GM18520 (cell line): ENCODE results near the gene TRAF1.
A peak's percentile ranks its signal among the peaks of the same experiment; 100 is the strongest.

ENCODE experiments used
- ATAC-seq: cut with Tn5 transposase; IDR thresholded peaks from one replicate; pipeline ENCODE4 v1.9.1; 2021; ENCODE audit not compliant: unreplicated experiment

Gene TRAF1

DNA sequence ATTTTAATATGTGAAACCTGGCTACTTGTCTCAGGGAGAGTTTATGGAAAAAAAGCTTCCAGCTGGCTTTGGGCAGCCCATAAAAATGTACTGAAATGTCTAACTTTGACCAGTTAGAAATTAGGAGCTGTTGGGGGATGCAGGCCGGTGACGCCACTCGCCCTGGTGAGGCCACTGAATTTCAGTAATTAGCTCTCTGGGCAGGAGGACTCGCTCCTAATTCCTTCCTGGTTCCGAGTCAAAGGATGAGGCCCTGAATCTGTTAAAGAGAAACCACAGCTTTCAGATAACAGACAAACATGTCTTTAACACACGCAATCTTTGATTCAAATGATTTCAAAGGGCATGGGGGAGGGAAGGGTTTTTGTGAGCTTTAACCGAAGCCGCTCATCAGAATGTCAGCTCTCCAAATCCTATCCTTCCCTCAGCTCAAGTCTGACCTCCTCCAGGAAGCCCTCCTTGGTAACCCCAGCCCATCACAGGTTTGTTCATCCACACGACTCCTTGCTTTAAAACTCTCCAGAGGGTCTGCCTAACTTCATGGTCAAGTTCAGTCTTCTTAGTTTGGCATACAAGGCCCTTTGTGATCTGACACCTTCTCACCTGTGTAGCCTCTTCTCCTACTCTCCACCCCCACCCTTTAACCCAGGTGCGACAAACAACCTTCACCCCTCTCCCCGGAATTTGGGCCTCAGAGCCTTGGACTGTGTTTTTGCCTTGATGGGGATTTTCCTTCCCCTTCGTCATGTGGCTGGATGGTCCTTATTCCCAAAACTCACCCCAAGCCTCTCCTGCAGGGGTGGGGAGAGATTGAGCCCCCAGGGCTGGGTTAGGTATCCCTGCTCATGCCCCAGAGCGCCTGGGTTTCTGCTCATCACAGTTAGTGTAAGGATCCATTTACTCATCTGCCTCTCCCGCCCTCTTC is 36.0 kb downstream of the TRAF1 start:
- no peak for ATAC-seq

DNA sequence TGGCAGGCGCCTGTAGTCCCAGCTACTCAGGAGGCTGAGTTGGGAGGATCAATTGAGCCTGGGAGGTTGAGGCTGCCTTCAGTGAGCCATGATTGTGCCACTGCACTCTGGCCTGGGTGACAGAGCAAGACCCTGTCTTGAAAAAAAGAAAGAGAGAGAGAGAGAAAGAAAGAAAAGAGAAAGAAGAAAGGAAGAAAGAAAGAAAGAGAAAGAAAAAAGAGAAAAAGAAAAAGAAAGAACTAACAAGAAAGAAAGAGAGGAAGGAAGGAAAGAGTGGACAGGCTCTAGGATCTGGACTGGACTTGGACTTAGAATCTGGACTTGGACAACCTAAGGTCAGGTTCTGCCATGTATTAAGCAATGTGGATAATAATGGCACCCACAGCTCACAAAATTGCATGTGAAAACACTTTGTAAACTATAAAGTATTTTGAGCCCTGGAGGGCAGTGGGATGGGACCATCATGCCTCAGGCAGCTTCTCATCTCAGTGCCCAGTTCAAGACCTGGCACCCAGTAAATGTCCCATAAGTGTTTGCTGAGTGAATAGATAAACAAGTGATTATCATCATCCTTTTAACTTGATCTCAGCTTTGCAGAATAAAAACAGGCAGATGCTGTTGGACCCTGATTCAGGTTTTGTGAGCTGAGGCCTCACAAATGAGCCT is 36.9 kb downstream of the TRAF1 start:
- ATAC-seq, result no peak

DNA sequence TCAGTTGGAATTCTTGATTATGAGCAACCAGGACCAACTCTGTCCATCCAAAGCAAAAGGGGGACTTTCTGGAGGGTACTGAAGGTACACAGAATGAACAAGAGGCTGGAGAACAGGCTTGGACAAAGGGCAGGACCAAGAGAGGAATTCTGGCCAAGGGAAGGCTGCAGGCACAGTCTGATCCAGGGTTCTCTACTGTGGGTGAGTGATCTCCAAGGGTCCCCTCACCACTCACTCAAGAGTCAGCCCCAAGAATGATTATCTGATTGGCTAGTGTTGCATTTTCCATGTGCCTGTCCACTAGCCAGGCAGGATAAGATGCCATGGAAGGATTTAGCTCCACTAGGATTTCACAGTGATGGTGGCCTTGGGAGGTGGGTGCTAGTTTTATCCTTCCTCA is 38.0 kb downstream of the TRAF1 start:
- no peak for ATAC-seq

DNA sequence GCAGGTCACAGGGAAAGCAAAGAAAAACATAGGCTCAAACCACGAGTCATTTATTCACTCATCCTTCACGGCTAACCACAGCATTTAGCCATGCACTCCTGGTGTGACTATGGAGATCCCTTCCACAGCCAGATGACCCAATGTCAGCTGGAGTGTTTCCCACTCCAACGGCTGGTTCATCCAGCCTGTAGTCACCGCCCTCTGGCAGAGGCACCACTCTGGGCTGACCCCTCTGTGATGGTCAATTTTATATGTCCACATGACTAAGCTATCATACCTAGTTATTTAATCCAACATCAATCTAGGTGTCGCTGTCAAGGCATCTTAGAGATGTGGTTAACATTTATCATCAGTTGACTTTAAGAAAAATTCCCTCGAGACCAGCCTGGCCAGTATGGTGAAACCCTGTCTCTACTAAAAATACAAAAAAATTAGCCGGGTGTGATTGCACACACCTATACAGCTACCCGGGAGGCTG is 40.1 kb downstream of the TRAF1 start:
- no peak for ATAC-seq

DNA sequence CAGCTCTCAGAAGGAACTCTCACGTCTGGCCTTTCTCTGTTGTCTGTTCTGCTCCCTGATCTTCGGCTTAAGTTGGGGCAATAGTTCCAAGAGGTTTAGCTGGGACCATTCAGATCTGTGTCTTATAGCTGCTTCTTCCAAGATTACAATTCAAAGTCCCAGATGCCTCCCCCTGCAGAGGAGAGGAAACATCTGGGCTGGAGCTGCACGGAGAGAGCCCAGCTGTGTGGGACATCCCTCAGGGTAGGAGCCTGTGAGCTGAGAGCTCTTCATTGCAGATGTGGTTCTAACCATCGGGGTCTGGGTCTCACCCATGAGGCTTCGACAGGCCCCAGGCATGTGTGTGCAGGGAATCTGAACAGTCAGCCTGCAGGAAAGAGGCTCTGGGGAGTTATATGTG is 40.6 kb downstream of the TRAF1 start:
- no peak for ATAC-seq

DNA sequence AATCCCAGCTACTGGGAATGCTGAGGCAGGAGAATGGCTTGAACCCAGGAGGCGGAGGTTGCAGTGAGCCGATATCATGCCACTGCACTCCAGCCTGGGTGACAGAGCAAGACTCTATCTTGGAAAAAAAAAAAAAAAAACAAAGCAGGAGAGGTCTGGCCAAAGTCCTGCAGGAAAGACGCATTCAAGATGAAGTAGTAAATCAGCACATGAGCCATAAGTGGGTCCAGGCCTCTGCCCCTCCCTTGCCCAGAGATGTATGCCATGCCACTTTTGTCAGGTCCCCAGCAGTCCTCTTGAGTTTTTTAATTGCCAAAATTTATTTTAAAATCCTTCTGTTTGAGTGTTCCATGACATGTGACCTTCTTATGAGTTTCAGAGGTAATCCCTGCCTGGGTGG is 41.1 kb downstream of the TRAF1 start:
- no peak for ATAC-seq

DNA sequence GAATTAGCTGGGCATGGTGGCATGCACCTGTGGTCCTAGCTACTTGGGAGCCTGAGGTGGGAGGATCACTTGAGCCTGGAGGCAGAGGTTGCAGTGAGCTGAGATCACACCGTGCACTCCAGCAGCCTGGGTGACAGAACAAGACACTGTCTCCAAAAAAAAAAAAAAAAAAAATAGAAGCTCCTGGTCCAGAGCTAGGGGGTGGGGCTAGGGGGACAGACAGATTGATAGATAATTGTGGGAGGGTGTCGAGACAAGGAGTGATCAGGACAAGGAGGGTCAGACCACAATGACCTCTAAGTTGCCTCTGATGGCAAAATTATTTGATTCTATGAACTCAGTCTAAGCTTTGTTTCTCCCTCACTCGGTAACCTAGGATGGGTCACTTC is 43.0 kb downstream of the TRAF1 start:
- ATAC-seq, result no peak

DNA sequence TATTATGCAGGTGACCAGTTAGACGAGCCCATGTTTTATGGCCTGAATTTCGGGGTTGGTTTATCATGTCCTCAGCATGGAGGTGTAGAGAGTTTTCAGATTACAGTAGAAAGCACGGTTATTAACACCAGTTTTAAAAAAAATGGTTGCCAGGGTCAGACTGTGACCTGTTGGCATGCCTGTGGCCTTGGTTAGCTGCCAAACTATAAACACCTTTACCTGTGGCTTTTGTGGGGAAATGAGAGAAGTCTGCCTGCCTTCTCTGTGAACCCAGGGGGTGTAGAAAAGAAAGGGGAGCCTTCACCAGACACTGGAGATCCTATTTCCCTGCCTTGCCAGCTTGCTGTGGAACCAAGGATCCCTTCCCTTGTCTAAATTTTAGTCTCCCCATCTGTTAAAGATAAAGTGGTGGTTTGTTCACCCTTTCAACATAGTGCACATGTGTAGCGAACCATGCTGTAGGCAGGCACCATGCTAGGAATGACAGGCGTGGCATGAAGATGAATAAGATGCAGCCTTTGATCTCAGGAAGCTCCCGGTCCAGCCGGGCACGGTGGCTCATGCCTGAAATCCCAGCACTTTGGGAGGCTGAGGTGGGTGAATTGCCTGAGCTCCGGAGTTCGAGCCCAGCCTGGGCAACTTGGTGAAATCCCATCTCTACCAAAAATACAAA is 43.5 kb downstream of the TRAF1 start:
- no peak for ATAC-seq

DNA sequence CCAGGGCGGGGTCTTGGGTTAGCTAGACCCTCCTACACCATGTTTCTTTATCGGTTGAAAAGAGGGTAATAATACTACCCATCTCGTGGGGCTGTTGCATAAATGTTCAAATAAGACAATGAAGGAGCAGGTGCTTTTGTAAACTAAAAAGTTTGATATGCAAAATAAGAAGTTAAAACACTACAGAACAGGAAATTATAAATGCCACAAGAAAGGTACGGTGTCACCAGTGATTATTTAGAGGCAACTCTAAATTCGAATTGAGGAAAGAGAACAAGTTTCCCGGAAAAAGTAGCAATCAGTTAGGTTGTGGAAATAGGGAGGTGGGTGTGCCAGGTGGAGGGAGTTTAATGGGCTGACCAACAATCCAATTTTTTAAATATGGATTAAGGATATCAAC is 47.1 kb downstream of the TRAF1 start:
- ATAC-seq, result no peak

DNA sequence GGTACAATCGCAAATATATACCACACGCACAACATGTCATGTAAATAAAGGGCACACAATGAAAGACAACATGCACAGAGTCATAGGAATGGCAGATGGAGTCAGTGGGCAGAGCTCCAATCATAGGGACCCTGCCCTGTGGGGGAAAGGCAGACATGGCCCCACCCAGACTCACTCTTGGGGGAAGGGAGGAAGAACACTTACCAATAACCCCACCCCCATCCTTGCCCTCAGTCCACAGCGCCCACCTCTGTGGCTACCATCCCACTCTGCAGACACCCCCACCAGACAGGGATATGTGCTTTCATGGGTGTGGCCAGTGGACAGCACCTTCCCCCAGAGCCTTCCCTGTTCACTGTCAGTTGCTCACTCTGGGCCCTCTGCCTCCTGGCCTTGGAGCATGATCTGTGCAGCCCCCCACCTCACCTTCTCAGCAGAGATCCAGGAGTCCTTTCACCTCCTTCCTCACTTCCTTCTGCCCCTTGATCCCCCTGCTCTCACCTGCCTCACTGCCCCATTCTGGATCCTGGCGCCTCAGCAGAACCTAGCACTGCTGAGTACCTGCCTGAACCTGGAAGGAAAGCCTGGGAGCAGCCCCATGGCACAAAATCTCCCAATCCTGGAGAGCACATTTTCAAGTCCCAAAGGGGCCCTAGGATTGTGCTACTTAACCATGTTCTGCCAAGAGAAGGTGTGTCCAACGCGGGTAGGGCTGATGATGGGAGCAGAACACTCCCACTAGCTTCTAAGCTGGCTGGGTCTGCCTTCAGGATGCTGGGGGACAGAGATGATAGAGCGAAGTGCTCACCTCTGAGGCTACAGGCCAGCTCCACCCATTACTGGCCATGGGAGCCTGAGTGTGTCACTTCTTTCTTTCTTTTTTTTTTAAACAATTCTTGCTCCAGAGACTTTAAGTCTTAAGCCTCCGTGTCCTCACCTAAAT is 48.1 kb downstream of the TRAF1 start:
- no peak for ATAC-seq

DNA sequence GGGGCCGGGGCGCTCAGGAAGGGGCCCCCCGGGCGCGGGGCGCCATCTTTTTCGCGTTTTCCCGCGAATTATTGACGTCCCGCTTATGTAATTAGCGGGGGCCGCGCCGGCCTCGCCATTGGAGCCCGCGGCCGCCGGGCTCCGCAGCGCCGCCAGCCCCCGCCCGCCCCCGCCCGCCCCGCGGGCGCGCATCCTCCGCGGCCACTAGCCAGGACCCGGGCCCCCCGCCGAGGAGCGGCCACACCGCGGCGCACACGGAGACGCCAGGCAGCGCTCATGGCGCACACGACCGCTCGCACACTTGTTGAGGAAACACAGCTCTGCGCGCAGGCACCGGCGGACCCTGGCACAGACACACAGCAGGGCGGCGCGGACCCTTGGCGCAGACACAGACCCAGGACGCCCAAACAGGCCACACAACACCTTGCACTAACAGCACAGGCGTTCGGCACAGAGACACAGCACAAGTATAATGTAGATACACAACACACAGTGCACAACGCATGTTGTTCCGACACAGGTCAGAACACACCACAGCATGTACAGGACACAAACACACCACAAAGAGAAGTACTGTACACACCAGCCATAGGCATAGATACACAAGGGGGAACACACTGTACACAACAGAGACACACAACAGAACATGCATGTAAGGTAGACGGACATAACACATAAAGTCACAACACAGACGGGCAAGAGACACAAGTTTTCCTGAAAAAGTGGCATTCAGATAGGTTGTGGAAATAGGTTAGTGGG is 49.1 kb downstream of the TRAF1 start:
- peak; percentile 29 for ATAC-seq

DNA sequence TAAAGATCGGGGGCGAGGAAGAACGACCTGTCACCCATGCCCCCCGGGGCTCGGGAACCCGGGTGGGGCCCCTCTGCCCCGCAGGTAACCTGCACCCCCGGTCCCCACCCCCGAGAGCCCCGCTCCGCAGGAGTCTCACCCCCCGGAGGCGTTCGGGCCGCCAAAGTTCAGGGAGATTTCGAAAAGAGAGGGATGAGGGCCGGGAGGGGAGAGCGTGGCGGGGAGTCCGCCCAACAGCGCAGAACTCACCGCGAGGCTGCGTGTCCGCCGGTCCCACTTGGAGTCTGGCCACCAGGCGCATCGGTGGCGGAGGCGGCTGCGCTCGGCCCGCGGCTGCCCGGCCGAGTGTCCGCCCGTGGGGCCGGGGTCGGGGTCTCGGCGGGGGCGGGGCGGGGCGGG is 49.8 kb downstream of the TRAF1 start, which contains the start of gene PHF19:
TSS of gene PHF19 (minus strand) at position 347 of the 399 bp plus-strand sequence. CDS start 2,447 bp downstream, outside the sequence.
- peak; percentile 4 for ATAC-seq

DNA sequence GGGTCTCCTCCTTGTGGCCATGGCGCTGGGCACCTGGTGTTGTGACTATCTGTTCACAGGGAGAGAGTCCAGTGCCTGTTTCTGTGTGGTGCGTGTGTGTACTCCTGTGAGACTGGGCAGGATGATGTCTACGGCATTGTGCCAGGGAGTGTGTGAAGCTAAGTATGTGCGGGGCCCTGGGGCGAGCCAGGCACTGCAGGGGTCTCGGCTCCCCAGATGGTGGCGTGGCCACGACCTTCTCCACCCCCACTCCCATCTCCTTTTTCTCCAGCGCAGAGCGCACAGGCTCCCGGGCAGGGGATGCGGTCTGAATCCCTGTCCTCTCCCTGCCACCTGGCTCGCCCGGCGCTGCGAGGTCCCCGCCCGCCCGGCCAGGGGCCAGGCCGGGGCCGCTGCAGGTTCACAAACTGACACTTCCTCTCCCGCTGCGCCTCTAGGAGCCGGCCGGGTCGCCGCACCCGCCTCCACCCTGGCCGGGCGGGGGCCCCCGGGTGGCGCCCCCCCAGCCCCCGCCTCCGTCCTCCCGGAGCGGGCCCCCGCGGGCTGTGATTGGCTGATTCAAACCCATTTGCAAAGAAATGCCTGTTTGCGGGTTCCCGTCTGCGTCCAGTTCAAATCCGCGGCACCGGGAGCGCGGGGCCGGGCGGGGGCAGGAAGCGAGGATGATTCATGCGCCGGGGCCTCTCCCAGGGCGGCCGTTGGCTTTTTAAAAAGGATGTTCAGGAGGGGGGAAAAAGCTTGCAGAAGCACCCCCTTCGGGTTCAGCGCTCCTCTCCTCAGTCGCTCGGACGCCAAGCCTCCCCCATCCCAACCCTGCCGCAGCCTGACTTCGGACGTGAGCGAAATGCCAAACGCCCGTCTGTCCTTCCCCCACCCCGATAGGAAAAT is 50.4 kb downstream of the TRAF1 start:
- ATAC-seq, result peak; percentile 58

DNA sequence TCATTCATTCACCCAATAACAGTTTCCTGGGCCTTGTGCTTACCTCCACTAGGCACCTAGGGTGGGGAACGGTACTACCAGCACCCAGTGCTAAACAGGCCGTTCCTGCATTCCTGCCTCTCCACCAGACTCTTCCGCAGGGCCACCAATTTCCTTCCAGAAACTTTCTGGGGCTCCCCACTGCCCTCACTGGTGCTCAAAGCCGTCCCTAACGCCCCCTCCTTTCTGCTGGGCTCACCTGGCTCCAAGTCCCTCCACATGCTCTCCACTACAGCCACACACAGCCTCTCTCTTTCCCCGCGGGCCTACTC is 51.0 kb downstream of the TRAF1 start:
- no peak for ATAC-seq

DNA sequence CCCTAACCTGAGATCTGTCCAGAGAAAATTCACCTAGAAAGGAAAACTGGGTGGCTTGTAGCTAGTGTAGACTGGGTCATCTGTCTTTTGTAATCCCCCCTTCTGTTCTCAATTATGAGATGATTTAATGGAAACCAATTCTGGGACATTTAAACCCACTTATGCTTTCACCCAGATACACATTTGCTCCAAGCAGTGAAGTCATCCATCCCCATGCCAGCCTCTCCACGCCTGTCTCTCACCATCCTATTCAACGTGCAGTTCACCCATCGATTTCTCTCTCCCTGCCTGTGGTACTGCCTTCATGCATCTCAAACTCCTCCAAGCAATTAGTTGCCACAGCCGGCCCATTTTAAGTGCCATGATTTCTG is 51.4 kb downstream of the TRAF1 start:
- no peak for ATAC-seq

DNA sequence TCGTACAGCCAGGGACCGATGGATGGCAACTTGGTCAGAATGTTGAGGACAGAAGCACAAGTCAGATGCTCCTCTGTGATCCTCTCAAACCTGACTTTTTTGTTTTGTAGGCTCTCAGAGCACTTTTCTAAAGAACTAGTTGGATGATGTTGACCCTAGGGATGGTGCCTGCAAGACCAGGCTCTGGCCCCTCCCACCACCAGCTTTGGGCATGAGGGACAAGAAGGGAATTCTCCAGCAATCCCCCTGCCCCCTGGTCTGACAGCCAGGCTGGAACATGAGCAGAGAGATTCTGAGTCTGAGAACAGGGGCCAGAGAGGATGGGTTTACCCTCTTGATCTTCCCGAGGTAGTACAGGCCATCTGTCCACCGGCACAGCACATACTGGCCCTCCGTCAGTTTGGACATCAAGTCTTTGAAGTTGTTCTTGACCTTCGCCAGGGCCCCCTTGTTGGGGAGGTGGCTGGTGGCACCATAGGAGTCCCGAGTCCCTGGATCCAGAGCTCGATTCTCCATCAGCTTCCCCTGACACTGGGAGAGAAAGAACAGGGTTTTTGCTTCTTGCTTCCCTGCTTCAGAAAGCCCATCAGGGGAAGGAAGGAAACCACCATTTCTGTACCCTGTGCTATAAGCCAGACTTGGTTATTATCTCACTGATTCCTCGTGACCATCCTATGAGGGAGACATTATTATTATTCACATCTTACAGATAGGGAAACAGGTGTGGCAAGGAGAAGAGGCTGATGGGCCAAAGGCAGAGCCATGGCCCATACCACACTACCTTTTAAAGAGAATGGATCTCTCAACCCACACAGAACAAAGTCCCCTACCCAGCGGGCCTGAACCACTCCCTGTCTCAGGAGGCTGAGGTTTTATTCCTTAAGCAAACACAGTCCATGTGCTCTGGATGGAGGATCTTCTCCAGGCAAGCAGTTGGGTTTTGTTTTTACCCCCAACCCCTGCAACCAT is 52.1 kb downstream of the TRAF1 start:
- no peak for ATAC-seq

DNA sequence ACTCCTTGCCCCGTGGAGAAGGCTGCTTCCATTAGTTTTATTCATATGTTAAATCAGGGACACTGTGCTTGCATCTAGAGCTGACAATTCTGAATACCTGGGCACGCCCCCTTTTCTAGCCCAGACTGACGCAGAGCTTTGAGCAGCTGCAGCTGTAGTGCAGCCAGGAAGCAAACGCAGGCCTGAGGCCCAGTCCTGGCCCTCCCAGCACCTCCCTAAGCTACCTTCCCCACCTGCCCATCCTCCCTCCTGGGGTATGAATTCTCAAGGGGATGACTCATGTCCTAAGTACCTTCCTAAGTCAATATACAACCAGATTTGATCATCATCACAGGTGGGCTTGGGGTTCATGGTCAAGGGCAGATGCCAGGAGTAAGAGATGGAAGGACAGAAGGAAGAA is 53.1 kb downstream of the TRAF1 start:
- ATAC-seq, result no peak
